Inflammatory macrophage treated with lipopolysaccharide for 4 hours (primary cell): ENCODE results near the gene SNRNP25.
"Not testable (repeated sequence)": the region's sequence is repeated elsewhere in the genome, so short reads cannot be mapped to it uniquely, and the experiment has no call there.

ENCODE experiments used
- DNase-seq: peaks from one replicate; pipeline ENCODE4 v3.0.0-alpha.2; 2020

Gene SNRNP25

GRCh38 chr16:53346-54236 is at the start of gene SNRNP25, which contains the start of gene POLR3K:
TSS of gene SNRNP25 (plus strand) at chr16:53828. CDS start at chr16:54017, 189 bp downstream.
TSS of gene POLR3K (minus strand) at chr16:53608. CDS start at chr16:53586, 22 bp downstream.
- peak; percentile 98 for DNase-seq

GRCh38 chr16:9903-10665 is 43.5 kb upstream of the SNRNP25 start:
- no peak for DNase-seq

DNA sequence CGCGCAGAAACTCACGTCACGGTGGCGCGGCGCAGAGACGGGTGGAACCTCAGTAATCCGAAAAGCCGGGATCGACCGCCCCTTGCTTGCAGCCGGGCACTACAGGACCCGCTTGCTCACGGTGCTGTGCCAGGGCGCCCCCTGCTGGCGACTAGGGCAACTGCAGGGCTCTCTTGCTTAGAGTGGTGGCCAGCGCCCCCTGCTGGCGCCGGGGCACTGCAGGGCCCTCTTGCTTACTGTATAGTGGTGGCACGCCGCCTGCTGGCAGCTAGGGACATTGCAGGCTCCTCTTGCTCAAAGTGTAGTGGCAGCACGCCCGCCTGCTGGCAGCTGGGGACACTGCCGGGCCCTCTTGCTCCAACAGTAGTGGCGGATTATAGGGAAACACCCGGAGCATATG is 42.9 kb upstream of the SNRNP25 start:
- DNase-seq: not testable (repeated sequence)

DNA sequence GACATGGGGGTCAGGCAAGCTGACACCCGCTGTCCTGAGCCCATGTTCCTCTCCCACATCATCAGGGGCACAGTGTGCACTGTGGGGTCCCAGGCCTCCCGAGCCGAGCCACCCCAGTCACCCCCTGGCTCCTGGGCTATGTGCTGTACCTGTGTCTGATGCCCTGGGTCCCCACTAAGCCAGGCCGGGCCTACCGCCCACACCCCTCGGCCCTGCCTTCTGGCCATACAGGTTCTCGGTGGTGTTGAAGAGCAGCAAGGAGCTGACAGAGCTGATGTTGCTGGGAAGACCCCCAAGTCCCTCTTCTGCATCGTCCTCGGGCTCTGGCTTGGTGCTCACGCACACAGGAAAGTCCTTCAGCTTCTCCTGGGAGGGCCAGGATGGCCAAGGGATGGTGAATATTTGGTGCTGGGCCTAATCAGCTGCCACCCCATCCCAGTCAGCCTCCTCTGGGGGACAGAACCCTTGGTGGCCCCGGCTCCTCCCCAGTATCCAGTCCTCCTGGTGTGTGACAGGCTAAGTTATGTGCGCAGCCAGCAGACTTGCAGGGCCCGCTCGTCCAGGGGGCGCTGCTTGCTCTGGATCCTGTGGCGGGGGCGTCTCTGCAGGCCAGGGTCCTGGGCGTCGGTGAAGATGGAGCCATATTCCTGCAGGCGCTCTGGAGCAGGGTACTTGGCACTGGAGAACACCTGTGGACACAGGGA is 36.4 kb upstream of the SNRNP25 start:
- not testable (repeated sequence) for DNase-seq

DNA sequence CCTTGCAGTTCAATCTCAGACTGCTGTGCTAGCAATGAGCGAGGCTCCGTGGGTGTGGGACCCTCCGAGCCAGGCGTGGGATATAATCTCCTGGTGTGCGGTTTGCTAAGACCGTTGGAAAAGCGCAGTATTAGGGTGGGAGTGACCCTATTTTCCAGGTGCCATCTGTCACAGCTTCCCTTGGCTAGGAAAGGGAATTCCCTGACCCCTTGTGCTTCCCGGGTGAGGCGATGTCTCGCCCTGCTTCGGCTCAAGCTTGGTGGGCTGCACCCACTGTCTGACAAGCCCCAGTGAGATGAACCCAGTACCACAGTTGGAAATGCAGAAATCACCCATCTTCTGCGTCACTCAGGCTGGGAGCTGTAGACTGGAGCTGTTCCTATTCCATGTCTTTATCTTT is 32.7 kb upstream of the SNRNP25 start:
- DNase-seq: not testable (repeated sequence)

DNA sequence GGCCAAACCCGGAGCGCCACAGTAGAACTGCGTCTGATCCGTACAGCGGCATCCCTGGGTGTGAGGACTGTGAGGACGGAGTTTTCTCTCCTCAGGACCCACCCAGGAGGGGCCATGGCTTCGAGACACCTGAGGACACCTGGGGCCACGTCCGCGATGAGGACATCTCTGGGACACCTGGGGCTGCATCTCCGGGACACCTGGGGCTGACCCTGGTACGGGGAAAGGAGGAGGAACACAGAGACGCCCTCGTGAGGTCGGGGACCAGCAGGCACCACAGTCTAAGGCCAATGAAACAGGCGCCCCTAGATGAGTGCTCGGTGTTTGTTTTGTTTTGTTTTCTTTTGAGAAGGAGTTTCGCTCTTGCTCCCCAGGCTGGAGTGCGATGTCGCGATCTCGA is 29.5 kb upstream of the SNRNP25 start:
- DNase-seq: not testable (repeated sequence)

GRCh38 chr16:25926-26348 is 27.7 kb upstream of the SNRNP25 start:
- DNase-seq: not testable (repeated sequence)

DNA sequence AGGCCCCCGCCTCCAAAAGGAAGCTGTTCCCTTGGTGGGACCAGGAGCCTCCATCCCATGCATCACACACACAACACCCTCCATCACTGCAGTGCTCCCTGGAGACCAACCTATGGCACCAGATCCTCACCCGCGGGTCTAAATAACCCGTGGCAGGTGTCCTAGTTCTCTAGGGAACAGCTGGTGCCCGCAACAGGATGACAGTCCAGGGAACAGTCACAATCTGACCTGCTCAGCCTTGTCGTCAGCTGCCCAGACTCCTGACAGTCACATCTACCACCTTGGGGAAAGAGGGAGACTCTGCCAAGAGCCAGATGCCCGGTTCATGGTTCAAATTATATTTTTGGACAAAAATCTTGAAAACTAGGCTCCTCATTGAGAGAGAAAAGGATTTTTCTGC is 23.0 kb upstream of the SNRNP25 start:
- DNase-seq: not testable (repeated sequence)

DNA sequence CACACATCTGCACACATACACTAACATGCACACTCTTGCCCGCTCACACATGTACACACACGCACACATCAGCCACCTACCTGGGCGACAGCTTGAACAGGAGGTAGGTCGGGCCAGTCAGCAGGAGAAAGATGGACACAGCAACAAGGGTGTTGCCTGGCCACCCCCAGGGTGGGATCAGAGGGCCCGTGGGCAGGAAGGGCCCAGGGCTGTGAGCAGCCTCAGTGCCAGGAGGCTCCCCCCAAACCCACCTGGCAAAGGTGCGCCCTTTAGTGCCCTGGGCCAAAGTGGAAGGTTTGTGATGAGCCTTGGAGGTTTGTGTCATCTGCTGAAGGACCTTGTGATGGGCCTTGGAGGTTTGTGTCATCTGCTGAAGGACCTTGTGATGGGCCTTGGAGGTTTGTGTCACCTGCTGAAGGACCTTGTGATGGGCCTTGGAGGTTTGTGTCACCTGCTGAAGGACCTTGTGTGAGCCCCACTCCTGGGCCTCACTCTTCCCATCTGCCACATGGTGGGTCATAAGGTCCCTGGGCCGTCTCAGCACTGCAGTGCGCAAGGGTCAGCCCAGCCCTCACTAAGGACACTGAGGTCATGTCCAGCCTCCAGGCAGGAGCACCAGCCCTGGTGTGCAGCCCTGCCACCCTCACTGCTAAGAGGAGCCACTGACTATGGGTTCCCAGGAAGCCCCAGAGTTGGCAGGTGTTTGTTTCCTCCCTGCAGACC is 20.3 kb upstream of the SNRNP25 start:
- not testable (repeated sequence) for DNase-seq

DNA sequence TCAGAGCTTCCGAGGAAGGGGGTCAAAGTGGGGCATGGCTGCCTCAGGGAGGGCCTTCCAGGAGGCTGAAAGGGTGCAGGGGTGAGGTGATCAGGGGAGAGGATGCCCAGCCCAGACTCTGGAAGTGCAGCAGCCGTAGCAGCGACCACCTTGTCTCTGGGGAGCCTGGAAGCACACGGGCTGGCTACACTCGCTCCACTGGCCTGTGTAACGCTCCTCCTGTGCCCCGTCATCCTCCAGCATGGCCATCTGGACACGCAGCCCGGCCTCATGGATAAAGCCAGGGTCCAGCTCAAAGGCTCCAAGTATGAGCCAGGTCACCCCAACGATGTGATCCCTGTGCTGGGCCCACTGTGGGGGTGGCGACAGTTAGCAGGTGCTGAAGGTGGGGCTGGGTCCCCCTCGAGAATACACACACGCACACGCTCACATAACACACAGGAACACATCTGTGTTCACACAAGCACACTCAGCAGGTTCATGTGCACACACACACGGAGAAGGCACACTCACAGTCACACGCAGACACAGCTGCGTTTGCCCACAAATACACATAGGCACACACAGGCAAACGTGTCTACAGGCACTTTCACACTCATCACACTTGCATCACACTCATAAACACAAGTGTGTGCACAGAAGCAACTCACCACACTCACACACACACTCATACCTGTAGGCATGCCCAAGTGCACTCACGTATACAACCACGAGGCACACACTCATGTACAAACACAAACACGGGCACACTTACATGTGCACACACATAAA is 19.6 kb upstream of the SNRNP25 start:
- DNase-seq: no peak

DNA sequence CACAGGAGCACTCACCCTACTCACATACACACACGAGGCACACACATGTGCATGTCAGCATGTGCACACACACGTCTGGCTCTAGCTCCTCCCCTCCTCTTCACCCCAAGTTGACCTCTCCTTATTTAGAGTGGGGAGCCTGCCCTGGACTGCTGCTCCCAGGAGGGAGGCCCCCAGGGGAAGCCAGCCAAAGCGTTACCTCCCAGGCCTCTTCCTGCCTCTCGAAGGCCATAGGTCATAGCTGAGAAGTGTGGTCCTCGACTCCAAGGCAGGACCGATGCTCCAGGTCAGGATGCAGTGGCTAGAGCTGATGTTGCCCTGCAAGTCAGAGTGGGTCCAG is 19.0 kb upstream of the SNRNP25 start:
- no peak for DNase-seq

DNA sequence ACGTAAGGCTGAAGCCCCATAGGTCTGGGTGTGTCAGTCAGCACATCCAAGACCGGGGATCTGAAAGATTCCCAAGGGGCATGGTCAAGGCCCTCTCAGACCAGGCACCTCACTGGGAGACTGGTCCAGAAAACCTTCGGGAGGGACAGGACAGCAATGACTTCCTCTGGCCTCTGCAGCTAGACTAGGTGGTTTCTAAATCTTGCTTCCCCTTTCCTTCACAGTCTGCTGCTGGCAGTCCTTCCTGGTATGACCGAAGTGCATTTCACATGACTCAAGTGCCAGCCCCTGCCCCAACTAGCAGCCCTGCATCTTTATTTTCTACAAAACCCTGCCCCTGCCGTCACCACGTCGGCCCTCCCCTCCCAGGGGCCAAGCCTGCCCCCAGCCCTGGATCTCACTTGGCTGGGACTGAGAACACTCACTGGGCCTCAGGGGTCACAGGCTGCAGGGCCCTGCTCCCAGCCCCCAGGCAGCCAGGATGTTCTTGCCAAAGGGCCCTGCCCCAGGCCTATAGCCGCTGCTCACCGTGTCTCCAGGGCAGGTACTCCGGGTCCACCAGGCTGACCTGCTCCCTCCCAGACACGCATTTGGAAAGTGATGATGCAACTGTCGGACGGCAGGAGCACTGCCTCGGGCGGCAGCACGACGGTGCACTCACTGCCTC is 18.5 kb upstream of the SNRNP25 start:
- DNase-seq: peak; percentile 81

DNA sequence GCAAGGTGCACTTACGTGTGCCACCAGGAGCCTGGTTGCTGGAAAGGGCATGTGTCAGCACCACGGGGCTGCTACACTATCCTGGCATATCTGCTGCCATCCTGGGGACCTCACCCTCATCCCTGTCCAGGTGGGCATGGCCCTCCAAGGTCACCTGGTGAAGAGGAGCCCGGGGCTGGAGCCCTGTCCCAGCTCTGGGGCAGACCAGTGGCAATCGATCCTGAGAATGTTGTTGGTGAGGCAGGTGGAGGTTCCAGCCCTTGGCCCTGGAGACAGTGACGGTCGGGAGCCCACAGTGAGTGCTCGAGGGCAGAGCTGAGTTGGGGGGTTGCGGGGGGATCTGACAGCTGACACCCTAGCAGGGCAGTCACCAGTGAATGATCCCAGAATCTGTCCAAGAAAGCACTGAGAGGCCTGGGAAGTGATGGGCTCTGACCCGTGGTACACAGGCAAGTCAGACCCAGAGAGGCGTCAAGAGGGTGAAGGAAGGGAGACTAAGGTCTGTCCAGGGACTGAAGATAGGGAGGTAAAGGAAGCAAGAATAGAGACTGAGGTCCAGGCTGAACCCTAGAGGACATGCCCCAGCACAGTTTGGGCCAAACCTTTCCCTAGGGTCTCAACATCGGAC is 17.8 kb upstream of the SNRNP25 start:
- DNase-seq: no peak

GRCh38 chr16:36336-36984 is 17.2 kb upstream of the SNRNP25 start:
- DNase-seq: no peak

GRCh38 chr16:37511-37910 is 16.1 kb upstream of the SNRNP25 start:
- DNase-seq: peak; percentile 70

GRCh38 chr16:38206-38605 is 15.4 kb upstream of the SNRNP25 start:
- DNase-seq: not testable (repeated sequence)

DNA sequence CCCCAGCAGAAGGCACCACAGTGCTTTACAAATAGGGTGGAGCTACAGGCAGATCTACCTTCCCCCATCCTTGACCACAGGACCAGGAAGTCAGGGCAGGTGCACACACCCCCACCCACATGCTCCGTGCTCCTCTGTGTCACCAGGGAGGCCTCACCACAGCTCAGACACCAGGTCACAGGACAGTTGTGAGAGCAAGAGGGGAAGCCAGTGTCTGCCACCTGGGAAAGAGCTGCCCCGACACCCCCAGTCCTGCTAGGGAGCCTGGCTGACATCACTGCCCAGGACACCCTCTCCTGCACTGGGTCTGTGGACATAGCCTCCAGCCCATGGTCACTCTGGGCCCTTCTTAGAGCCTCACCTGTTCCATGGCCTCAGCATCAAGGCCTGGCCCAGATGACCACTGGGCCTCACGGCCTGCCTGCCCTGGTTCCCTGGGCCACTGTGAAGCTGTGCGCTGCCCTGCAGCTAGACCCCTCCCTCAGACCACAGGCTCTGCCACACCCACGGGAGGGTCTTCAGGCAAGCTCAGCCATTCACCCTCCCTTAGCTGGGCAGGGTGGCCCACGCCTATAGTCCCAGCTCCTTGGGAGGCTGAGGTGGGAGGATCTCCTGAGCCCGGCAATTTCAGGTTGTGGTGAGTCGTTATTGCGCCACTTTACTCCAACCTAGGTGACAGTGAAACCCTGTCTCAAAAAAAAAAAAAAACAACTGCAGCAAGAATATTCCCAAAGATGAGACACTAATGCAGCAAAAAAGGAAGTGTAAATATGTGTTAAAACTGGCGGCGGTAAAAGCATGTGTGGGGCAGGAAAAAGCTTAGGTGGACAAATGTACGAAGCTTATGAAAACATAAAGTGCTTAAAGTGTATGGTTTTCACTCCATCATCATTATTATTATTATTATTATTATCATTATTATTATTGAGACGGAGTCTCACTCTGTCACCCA is 14.4 kb upstream of the SNRNP25 start:
- no peak for DNase-seq

GRCh38 chr16:41439-42068 is 12.1 kb upstream of the SNRNP25 start:
- no peak for DNase-seq
